GM19240 (cell line): Measurements from ENCODE around the gene CDK14.

Experiments used
- DNase-seq: peaks from one replicate; pipeline ENCODE4 v3.0.0; 2011; ENCODE audit warnings: low spot score; ENCODE audit not compliant: insufficient read length

Gene CDK14

DNA sequence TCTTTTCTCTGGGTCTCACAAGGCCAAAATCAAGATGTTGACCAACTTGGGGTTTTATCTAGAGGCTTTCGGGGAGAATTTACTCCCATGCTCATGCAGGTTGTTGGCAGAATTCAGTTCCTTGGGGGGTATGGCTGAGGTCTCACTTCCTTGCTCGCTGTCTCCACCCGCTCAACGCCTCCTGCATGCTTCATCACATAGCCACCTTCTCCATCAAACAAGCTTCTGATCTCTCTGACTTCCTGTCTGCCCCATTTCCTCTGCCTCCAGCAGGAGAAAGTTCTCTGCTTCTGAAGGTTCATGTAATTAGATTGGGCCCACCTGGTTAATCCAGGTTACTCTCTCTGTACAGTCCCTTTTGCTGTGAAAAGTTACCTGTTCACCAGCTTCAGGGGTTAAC lies 489.1 kb downstream of the CDK14 start:
- no peak for DNase-seq

DNA sequence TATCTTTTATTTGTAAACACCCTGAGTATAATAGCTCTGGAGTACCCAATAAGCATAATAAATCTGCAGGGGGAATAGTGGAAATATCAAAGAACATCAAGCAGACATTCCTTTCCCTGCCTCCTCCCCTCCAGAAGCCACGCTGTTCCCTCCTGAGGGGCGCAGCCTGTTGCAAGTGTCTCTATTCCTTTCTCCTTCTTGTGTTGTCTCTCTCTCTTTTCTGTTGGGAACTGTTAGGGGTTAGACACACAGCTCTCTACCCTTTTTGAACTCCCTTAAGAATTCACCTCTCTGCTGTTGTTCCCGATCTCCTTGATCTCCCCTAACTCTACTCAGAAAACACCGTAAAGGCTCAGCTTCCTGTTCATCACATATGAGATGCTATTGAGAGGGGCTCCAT lies 490.1 kb downstream of the CDK14 start:
- DNase-seq, result no peak

- DNase-seq, result no peak
These were observed 492.0 kb downstream of the CDK14 start for GRCh38 chr7:91088156-91088555.

- no peak for DNase-seq
These were observed 492.6 kb downstream of the CDK14 start for GRCh38 chr7:91088691-91089090.

- DNase-seq, result no peak
These were observed 493.4 kb downstream of the CDK14 start for GRCh38 chr7:91089382-91089963.

- no peak for DNase-seq
These were observed 494.6 kb downstream of the CDK14 start for GRCh38 chr7:91090684-91091083.

- no peak for DNase-seq
These were observed 495.5 kb downstream of the CDK14 start for GRCh38 chr7:91091631-91092030.

DNA sequence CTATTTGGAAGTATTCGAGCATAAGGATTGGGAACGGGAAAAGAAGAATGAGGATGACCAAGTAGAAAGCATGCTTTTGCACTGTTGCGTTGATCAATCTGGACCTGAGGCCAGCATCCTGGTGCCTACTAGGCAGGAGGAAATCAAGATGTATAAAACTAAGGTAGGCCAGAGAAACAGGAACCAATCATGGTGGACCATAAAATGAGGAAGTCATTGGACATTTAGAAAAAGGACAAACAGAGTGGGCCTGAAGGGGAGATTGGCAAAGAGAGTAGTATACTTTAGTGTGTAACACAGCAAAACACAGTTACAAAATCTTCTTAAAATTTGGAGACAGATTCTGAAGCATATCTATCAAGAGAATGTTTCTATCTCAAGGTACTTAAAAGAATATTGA lies 497.1 kb downstream of the CDK14 start:
- no peak for DNase-seq

DNA sequence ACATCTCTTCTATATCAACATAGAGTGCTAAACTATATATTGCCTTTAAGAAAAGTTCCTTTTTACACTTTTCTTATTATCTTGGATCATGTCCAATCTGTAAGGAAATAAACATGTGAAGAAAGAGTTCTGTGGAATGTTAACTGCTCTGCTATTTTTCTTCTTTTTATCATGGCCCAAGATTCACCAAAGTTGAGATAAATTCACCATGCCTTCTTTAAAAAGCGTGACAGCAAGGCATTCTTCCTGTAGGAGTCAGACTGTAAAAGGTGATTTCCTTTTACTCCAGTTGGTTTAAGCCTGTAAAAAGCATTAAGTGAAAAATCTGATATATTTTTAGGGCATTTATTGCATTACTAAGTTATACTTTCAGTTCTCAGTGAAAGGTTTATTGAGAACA lies 502.4 kb downstream of the CDK14 start:
- DNase-seq, result no peak

- no peak for DNase-seq
These were observed 507.2 kb downstream of the CDK14 start for GRCh38 chr7:91103363-91103762.

DNA sequence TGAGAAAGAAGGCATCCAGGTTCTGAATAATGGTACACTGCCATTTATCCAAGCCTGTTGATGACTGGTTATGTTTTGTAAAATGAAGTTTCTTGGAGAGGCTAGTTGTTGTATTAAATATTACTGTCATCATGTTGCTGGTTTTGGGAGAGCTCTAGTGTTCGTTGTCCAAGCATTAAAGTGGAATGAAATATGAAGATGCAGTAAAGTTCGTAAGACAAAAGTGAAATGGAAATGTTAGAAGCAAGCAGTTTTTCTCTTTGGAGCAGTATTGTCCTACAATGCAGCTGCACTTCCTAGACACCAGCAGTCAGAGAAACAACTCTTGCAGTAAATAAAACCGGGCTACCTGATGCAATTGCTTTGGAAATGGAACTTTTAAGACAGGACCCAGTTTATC lies 511.3 kb downstream of the CDK14 start:
- DNase-seq, result no peak

DNA sequence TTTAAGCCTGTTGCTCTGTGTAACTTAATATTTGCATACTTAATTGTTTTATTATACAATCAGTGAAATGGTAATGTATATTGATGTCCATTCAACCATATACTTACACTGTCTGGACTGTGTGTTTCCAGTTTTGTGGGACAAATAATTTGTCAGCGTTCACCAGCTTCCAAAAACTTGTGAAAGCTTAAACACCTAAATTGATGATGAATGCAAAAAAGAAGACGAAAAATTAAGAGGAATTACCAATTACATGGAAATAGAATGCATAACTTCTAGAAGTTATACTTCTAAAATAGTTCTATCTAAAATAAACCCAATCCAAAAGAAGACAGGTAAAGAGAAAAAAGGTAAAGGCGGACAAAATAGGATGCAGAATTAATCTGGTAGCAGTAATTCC lies 513.1 kb downstream of the CDK14 start:
- DNase-seq, result no peak

GRCh38 chr7:91112902-91113341 lies 516.8 kb downstream of the CDK14 start:
- DNase-seq, result no peak

- DNase-seq, result no peak
These were observed 518.1 kb downstream of the CDK14 start for GRCh38 chr7:91114232-91114631.

GRCh38 chr7:91126762-91127161 lies 530.6 kb downstream of the CDK14 start:
- DNase-seq, result no peak

- DNase-seq, result no peak
These were observed 531.2 kb downstream of the CDK14 start for GRCh38 chr7:91127325-91127724.

GRCh38 chr7:91127959-91128358 lies 531.8 kb downstream of the CDK14 start:
- DNase-seq, result no peak

DNA sequence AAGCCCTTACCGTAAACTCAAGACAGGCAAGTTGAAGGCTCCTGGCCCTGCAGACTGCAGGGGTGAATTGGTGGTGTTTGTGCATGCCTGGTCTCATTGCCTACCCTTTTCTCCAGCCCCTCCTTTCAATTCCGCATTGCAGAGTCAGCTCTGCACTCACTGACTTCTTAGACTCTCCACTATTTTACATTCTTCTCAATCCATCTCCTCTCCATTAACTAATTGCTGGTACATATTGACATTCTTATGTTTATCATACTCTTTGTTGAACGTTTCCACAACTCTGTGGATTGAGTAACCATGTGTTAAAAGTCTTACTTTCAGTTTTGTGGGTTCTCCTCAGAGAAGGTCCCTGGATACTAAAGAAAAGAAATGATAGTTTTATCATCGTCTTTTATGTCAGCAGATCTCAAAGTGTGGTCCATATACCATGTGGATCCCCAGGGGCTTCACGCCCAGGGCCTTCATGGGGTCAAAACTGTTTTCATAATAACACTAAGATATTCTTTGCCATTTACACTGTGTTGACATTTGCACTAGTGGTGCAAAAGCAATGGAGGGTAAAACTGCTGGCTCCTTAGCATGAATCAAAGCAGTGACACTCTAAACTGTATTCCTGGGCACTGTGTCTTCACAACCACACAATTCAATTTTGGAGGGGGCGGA lies 532.7 kb downstream of the CDK14 start:
- DNase-seq, result no peak

- DNase-seq, result no peak
These were observed 539.2 kb downstream of the CDK14 start for GRCh38 chr7:91135300-91135699.

DNA sequence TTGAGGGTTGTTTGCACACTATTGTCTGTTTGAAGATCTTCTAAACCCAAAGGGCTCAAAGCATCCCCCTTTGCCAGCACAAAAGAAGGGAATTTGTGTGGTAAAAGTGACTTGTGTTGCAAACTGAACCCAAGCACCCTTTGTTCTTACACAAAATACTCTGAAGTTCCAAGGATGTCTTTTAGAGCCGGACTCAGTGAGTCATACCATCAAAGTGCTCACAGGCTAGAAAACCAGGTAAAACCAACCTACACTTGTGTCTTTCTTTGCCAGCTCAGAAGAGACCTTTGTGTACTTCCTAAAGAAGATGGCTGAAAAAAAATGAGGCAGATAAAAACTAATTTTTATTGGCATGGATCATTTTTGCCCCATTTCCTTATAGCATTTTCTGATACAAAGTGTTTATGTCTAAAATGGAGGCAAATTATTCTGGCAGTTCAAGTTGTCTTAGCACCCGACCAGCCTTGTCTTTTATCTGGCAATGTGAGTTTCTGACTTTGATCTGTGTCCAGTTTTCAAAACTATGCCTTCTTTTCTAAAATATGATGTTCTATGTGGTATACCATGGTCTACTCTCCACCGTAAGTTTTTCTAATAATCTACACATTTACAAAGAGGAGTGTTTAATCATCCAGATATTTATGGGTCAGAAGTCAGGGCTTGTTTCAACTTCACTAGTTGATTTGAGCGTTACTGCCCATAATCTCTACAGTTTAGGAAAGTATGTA lies 539.7 kb downstream of the CDK14 start:
- DNase-seq, result no peak

DNA sequence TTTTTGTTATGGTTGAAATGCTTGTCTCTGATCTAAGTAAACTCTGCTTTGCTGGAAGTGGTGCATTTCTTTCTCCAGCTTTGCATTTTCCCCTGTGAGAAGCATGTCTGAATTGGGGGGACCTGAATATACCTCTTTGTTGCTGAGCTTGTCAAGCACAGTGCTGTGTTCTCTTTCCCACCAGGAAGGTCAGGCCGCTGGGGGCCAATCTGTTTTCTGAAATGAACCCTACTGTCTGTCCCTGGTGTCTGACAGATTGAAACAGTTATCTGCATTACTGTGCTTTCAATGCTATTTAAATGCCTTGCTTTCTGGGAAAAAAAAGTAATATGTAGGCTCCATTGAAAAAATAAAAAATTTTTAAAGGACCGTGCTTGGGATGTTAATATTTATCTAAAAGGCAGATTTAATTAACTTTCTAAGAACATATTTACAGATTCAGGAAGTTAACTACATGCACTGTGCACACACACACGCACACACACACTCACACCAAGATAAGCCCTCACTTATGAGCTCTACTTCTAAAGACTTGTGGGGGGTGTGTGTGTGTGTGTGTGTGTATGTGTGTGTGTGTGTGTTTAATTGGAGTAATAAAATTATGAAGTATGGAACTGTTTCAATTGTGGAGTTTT lies 541.1 kb downstream of the CDK14 start:
- no peak for DNase-seq

DNA sequence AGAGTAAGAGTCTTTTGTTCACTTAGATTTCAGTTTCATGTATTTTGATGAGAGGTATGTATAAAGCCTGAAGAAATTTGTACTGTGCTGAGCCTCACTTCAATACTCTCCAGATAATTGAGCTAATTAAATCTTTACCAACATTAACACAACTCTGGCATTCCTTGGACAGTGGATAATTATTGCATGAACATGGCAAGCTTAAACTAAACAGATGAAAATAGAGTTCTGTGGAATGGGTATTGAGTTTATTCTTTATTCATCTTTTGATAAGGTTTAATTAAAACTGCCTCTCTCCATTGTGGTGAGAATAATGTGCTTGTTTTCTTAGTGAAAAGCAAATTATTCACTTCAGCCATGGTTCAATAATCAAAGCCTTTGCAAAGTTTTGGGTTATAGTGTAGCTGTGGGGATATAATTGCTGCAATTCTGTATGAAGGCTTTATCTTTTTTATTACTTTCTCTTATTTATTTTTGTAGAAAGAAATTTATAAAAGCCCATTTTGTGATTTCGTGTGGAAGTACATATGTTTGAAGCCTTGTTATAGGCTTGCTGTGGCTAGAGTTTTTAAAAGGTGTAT lies 541.8 kb downstream of the CDK14 start:
- no peak for DNase-seq
